Epidermal melanocyte (primary cell): Measurements from ENCODE around the gene FSIP1.

ENCODE experiments used
- DNase-seq: peaks from one replicate; pipeline ENCODE4 v3.0.0; 2011; ENCODE audit warnings: low spot score; ENCODE audit not compliant: insufficient read length

The FSIP1 gene

DNA sequence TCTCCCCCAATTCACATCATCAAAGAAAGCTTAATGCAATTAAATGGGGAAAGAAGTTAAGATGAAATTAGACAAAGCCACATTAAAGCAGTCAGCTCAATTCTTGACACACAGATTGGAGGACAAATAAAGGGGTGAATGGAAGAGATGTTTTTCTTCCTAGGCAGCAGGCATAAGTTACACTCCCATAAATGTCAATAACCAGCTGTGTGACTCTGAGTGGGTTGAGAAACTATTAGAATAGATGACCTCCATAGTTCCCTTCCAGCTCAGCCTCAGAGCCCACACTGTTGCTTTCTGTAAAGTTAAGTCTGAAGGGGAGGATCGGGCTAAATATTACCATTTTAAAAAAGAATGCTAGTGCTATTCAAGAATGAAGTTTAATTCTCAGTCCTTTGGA, 130.8 kb downstream of the FSIP1 start:
- DNase-seq = no peak

DNA sequence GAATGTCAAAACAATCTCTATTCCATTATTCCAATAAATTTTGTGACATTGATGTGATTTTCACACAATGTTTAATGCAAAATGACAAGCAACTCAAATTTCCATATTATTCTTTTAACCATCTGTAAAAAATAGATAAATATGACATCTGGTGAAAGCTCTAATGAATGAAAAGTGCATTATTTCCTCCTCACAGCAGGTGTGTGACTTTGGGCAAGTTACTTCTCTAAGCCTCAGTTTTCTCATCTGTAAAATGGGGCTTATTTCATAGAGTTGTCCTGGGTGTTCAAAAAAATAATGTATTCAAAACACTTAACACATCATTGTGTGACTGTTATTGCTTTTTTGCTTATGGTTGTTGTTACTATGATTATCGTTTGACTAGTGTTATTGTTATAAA, 131.3 kb downstream of the FSIP1 start:
- no peak for DNase-seq

DNA sequence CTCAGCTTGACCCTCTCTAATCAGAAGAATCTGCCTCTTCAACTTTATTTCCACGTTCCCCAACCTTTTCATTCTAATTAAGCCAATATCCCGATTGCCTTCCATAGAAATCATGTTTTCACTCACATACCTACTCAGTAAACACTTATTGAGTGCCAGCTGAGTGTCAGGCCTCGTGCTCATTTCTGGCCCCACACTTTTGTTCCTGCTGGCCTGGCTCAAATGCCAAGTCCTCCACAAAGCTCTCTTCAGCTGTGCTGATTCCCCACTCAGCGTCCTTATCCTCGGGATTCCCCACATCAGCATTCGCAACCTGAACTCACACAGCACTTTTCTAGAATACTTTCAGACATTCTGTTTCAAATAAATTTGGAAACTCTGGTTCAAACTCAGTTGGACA, 132.9 kb downstream of the FSIP1 start:
- no peak for DNase-seq

DNA sequence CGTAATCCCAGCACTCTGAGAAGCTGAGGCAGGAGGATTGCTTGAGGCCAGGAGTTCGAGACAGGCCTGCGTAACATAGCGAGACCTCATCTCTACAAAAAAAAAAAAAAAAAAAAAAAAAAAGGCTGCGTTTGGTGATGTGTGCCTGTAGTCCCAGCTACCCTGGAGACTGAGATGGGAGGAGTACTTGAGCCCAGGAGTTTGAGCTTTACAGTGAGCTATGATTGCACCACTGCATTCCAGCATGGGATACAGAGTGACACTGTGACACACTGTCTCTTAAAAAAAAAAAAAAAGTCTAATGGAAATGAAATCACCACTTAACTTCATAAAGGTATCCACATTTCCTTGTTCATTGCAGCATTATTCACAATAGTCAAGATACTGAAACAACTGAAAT, 136.2 kb downstream of the FSIP1 start:
- no peak for DNase-seq

DNA sequence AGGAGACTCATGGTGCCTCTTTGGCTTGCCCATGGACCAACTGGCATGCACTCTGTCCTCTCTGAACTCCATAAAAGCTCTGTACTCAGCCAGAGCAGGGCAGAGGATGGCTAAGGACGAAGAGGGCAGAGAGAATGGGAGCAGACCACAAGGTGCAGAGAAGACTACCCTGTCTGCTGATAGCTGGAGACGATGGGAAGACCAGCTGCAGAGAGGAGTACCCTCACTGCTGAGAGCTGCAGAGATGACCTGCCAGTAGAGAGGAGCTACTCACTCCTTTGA, 136.7 kb downstream of the FSIP1 start:
- no peak for DNase-seq

DNA sequence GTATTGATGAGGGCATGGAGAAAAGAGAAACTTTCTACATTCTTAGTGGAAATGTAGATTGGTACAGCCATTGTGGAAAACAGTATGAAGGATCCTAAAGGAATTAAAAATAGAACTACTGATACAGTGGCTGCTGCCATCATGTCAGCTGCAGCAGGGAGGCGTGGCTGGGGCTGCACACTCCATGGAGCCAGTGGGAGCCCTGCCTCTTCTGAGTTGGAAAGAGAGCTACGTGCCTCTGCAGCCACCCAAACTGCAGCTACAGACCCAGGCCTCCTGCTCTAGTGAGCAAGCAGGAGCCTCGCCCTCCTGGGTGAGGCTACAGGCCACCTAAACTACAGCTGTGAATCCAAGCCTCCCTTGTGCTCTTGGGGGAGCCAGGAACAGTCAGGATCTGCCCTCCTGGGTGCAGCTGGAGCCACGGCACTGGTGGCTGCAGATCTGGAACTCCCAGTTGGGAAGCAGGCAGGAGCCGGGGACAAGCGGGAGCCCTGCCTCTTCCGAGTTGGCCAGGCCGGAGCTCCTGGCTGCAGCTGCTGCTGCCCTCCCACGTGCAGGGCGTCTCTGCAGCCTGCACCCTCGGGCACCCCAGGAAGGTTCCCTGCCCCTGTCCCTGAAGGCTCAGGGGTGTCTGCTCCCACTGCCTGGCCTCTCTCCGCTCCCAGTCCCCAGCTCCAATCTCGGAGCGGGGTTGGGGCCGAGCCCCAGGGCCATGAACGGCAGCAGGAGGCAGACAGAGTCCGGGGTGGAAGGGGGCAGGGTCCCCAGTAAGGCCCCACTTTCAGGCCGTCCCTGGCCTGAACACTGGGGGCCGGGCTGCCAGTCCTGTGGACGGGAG, 137.3 kb downstream of the FSIP1 start:
- DNase-seq = no peak

DNA sequence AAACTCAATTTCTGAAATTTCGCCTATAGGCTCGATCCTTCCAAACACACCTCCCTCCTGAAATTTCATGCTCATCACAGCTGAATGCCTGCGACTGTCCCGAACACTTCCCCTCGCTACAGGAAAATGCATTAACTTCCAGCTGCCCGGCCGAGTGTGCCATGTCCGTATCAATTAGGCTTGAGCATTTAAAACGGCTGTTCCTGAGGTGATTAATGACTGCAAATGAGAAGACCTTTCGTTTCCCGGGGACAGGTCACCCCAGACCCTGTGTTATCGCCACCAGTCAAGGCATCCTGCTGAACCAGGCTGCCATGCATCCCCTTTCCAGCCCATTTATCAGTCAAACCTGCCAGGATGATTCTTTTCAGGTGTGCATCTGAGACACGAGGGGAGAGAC, 138.5 kb downstream of the FSIP1 start:
- DNase-seq = no peak

DNA sequence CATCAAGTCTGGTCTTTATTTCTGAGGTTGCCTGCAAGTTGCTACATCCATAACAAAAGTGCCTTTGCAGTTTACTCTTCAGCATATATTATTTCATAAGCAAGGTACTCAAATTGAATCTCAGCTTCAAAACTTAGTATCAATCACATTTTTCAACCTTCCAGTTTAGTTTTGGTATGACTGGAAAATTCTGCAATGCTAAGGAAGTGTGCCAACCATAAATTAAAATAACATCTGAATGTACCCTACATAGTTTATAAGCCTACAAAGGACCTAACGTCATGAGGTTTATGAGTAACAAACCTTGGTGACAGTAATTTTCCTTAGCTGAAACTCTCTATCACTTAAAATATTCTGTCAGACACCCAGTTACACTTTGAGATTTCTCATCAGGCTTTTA, 138.9 kb downstream of the FSIP1 start:
- no peak for DNase-seq

DNA sequence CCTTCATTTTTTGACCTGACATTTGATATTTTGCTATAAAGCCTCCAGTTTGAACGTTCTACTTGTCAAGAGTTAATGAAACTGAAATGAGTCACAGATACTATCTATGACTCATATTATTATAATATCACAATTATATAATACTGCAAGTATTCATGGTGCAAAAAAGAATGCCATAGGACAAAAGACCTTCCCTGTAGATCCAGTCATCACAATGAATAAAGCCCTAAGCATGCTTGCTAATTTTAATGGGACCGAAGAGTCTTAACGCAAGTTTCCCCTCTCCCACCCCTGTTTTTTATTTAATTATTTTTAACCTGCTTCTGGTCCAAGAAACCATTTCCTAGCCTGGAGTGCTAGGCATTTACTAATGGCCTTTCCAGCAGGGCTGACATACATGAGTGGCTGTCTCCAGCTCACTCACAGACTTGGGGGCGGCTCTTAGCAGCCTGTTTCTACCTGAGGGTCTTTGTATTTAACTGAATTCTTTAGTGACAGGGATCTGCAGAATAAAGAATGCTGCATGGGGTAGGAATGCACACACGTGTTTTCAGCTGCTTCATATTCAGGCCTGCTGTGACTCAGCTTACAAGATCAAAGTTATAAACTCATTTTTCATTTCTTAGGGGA, 140.5 kb downstream of the FSIP1 start:
- DNase-seq = no peak

DNA sequence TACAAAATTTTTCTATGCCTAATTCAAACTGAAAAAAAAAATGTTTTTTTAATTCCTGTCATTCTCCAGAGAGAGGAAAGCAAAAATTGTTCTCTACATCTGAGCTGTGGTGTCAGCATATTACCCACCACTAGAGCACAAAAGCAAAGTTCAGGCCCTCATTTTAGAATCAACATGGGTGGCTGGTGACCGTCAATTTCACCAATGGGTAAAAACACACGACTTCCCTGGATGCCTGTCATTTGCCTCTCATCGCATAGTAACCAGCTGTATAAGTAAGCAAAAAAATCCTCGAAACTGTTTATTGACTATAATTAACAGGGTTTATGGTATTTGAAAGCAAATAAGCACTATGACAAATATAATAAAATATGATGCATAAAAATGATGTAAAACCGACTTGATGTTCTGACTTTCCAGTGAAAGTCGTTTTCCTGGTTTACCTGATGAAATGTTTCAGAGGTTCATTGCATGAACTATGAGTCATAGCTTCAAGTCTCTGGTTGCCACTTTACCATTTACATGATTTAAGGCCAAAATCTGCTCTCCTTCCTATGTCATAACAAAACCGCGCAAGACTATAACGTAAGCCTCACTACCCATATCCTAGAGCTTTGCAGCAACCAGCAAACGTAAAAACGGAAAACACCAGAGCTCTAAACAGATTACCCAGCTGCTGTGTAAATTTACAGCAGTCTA, 141.3 kb downstream of the FSIP1 start:
- no peak for DNase-seq

DNA sequence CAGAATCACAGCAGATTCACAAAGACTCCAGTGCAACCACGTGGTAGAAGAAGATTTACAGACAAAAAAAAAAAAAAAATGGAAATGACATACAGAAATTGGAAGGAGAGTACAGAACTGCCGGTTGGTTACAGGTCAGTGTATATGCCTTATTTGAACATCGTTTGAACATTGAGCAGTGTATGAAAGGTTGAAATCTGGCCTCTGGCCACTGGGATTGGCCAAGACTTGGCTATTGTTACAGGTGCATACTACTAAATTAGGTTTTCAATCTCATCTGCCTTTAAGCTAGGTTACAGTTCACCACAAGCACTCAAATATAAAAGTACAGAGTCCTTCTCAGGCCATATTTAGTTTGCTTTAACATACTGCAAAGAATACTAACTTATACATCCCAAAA, 142.0 kb downstream of the FSIP1 start:
- no peak for DNase-seq

DNA sequence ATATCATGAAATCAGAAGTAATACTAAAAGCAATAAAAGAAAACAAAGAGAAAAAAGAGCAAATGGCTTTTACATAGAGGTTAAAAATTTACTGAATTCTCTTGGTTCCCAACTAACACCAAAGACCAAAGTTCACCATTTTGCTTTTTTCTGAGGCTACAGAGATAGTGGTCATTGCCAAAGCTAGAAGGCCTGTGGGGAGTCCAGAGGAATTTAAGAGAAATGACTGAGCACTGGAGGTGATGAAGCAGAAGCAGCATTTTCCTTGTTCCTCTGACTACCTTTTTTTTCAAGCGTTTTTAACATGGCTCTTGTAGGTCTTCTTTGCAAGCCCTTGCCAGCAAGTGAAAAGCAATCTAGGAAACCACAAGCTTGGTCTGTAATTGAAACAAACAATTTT, 143.6 kb downstream of the FSIP1 start:
- no peak for DNase-seq

DNA sequence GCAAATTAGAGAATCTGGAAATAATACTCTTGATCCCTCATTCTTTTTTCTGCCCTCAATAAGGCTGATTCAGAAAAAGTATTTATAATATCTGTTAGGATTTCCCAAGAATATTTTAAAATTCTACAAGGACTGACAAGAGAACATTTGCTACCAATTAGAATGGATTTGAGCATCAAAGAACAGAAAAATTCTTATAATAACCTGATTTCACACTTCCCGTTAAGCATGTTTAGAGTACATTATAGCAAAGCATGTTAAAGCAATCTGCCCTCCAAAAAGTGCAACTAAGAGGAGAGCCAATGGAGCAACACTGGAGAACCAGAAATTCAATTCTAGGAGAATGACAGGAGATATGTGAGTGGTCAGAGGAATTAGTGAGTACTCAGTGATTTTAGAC, 144.6 kb downstream of the FSIP1 start:
- DNase-seq = no peak

DNA sequence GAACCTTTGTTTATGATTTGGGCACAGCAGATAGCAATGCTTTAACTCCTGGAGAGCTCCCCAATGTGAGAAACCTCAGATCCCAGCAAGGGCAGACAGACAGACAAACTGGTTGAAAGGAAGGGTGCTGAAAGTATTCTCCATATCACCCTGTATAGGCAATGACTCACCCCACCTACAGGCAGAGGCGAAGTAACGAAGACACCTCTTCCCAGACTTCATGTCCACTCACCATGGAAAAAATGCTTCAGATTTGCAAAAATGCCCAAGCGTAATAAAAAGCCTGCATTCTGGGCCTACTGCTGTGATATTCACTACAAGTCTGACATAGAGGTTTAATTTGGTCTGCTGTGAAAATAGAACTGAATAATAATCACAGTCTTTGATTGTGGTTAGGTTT, 151.3 kb downstream of the FSIP1 start:
- DNase-seq = no peak

DNA sequence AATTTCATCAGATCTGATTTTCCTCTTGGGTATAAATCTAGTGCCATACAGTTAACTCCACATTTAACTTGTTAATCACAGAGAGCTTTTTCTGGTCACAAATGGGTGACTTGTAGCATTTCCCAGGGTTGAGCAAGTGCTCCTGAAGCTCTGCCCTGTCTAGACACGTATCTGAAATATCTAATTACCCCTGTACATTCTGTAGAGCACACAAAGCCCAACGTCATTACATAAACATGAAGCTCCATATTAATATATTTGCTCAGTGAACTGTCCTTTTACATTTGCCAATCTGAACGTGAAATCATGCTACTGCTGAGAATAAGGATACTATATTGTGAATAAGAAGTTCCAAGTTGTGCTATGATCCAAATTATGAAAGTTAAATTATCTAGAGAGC, 152.7 kb downstream of the FSIP1 start:
- DNase-seq = no peak

DNA sequence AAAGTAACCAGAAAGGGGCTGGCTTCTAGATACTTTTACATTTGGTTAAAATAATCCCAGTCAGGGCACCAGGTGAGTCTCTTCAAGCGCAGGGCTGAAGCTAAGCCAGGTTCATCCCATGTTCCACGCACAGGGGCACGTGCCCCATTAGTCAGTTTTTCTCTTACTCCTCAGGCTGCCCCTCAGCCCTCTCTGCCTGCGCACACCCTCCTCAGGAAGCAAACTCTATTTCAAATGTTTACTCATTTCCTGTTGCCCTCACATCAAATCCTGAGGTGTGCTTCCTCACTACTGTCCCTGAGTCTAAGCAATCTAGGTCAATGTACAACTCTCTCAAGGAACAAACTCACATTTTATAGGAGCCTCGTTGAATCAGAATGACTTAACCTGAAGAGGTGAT, 153.3 kb downstream of the FSIP1 start:
- no peak for DNase-seq

DNA sequence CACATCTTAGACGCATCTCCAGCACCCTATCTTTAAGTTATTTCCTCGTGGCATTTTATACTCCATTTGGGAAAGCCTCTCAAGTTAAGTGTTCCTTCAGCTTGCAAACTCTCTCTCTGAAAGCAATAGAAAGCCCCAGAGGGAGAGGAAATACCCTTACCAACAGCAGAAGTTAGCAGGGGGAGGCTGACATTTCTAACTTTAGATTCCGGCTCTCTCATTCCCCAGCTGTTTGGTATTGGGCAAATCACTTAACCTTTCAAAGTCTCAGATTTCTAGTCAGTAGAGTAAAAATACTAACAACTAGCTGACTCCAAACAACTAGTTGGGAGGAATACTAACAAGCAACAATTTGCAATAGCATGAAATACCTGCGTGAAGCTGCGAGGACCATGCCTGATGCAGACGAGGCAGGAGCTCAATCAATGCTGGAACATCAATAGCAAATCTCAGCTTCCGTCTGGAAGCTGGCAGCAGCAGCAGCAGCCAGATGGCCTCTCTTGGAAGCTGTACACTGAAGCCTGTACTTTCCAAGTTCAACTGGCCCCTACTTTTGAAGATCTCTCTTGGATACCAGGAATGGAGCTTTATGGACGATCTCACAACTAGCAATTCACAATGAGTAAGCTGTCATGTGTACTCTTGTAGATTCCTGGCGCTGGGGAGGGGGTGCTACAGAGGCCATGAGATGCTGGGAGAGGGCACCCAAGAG, 153.9 kb downstream of the FSIP1 start:
- DNase-seq = no peak

DNA sequence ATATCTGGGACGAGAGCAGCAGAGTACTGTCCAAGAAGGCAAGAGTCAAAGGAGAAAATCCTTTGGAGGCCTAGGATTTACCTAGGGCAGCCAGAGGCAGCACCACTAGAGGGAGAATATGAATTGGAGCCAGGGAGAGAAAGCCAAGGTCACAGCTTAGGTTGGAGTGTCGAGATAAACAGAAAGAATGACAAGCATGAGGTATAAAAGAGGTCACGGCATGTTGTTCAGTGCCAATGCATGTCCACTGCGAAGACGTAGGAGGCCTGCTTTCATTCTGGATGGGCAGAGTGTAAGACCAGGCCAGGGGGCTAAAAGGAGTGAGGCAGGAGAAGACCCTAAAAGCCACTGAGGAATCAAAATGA, 154.5 kb downstream of the FSIP1 start:
- no peak for DNase-seq

DNA sequence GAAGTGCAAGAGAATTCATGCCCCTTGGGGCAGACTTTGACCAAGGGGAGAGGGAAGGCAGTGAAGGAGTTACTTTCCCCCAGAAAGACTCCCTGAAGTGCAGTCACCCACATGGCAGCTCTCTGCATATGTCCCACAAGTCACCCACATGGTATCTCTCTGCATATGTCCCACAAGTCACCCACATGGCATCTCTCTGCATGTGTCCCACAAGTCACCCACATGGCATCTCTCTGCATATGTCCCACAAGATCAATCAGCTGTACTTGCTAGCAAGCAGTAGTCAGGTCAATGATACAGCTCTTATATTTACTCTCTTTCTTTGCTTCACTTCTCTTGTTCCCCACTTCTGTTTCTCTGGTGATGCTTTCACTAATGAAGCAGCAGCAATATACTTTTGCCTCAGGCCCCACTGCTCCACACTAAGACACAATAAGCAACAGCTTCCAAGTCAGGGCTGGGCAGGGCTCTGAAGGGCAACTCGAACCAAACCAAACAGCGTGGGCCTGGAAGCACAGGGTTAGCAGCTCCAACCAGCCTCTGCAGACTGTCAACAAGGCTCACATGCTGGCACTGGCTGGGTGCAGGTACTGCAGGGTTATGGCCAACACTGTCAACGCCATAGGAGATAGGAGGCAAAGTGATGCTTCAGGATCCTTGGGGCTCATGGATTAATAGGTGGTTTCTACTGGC, 155.0 kb downstream of the FSIP1 start:
- no peak for DNase-seq

DNA sequence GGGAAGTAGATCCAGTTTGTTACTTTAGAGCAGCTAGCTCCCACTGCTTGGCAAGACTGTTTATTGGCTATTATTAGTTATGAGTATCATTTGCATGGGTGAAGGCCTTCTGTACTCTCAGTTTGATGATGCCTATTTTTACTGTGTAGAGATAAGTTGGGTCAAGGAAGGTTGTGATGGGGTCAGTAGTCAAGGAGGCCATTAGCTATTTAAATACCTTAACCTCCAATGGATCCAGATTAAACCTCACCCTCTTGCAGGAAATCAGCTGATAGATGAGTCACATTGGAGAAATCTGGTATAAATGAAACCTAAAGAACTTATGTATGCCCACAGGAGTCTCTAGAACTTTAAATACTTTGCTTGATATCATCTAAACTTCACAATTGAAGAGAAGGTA, 156.8 kb downstream of the FSIP1 start:
- DNase-seq = no peak

DNA sequence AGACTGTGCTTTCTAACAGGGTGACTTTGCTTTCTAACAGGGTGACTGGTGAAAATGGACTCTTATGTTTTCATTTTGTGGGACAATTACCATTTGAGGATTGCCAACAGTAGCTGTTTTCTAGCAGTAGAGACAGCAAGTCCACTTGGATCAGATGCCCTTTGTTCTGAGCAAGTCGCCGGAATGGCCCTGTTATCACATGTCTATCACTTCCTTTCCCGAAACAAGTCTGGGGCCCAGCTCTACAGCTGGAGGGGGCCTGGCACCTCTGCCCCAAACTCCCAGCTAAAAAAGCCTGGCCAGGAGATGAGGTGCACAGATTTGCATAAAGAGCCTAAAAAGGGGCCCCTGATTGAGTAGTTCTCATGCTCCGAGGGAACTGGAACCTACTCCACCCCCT, 157.2 kb downstream of the FSIP1 start:
- DNase-seq = no peak

DNA sequence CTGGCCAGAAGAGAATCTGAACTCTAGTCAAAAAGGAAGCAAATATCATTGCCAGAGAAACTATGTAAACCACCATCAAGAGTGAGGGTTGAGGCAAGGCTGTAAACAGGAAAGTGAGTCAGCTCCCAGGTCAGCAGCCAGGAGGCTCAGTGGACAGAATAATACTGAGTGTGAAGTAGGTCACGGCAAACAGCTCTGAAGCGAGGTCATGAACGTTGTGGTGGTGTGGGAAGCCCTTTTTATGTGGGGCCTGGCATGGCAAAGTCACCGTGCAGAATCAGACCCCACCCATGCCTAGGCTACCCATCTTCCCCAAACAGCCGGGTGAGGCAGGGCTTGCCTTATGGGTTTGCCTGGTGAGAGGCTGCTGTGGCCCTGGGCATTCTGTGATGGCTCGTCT, 157.8 kb downstream of the FSIP1 start:
- DNase-seq = no peak
